Measurements from ENCODE around the gene NIPAL3.

The NIPAL3 gene

DNA sequence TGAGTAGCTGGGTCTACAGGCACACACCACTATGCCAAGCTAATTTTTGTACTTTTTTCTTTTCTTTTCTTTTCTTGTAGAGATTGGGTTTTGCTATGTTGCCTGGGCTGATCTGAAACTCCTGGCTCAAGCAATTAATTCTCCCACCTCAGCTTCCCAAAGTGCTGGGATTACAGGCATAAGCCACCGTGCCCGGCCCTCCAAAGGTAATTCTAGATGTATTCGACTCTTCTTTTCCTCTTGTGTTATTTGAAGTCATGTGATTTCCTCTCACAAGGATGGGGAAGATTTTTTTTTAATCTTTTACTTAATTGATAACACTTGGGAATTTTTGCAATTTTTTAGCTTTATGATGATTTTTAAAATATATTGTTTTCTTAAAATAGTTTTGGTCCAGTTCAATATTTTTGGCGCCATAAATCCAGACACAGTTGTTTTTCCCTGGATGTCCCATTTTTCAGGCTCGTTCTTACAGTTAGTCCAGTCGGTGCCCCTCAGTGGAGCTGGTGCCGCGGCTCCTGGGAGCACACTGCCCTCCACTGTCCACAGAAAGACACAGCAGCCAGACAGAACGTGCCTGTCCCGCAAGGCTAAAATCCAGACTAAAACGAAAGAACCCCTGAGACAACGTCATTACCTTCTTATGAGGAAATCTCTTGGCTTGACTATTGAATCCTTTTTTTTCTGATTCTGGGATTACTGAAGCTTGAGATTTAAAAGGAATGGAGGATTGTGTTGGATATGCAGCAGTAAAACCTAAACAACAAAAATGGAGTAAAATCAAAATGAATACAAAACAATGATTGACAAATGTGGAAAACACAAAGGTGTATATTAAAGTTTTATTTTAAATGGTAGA, 24.4 kb upstream of the NIPAL3 start:
- peak; percentile 57 for DNase-seq (ENCODE audit: low read depth)

DNA sequence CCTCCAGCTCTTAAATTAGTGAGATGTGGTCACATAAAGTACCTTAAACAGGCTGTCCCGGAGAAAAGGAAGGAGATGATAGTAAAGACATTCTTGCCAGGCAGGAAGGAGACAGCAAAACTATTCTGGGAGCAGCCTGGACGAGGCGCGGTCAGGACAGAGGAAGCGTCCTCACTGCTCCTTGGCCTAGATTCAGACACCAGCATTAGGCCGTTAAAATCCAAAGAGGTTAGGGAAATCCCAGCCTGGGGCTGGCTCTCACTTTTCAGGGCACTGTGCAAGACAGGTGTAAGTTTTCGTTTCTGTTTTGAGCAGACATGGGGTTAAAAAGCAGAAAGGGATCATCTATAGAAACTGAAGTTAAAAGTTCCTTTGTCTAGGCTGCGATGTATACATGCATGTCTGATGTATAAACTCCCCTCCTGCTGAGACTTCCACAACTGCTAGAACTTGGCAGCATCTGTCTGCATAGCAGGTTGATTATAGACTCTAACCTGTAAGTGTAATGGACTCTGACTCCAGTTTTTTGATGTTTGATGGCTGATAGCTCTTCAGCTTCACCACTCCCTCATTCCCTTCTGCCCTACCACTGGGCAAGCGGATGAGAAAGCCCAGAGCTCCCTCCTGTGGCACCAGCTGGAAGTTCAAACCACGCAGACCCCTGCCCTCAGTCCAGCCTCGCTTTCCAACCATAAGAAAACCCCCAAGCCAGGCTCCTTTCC, 23.6 kb upstream of the NIPAL3 start:
- DNase-seq (ENCODE audit: low read depth): peak; percentile 52

GRCh38 chr1:24392604-24392946, 23.0 kb upstream of the NIPAL3 start:
- no peak for DNase-seq (ENCODE audit: low read depth)

DNA sequence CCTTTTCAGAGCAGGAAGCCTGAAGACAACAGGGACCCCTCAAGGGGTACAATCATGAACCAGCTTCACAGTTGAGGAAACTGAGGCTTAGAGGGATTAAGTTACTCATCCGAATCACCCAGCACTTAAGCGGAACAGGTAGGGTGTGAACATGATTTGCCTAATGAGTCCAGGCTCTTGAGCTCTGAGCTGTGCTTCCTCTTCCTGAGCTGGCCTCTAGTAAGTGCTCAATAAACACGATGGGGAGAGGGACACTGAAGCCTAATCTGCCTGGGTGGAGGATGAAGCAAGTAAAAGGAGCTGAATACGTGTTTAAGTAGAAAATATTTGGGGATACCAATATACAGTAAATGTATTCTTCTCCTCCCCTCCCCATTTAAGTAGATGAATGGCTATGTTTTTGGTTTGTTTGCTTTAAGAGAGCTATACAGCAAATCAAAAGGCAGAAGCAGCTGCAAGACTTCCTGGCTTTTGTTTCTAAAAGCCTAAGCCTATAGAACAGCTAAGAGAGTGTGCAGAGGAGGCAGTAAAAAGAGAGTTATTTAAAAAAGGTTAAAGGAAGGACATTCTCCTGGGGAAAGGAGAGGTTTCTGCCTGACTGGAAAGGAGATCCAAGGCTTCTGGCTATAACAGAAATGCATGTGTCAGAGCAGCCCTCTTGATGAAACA, 22.5 kb upstream of the NIPAL3 start:
- DNase-seq (ENCODE audit: low read depth): no peak

DNA sequence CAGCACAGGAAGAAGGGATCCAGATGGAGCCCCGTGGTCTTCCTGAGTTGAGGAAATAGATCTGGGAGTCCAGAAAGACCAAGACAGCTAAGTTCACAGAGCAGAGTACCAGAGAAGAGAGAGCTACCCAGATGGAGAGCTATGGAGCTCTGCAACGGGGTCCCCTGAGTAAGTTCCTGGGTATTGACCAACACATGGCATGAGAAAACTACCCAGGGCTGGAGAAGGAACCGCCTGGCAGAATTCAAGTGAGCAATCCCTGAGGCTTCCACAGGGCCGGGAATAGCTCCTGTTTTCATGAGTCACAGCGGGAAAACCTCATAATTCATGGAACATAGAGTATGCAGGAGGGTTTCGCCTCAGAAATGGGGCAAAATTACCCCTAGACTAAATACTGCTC, 21.7 kb upstream of the NIPAL3 start:
- no peak for DNase-seq (ENCODE audit: low read depth)

GRCh38 chr1:24400065-24400464, 15.5 kb upstream of the NIPAL3 start:
- DNase-seq (ENCODE audit: low read depth): no peak

DNA sequence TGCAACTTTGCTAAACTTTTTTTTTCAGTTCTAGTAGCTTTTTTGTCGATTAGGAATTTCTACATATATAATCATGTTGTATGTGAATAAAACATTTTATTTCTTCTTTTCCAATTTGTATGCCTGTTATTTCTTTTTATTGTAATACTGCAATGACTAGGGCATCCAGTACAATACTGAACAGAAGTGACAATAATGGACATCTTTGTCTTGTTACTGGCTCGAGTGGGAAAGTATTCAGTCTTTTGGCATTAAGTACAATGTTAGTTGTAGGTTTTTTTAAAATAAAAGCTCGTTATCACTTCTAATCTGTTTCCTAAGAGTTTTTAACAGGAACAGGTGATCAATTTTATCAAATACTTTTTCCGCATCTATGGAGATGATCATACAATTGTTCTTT, 11.8 kb upstream of the NIPAL3 start:
- DNase-seq (ENCODE audit: low read depth): no peak

DNA sequence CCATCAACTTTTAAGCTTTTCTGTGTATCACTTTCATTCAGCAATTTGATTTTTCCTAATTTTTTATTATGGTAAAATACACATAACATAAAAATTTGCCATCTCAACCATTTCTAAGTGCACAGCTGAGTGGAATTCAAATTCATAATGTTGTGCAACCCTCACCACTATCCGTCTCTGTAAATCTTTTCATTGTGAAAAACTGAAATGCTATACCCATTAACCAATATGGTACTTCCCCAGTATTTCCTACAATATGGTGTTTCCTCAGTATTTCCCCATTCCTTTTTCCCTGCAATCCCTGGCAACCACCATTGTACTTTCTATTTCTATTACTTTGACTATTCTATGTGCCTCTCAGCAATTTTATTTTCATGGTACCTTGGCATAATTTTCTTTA, 8.8 kb upstream of the NIPAL3 start:
- no peak for DNase-seq (ENCODE audit: low read depth)

- no peak for DNase-seq (ENCODE audit: low read depth)
These were observed 6.1 kb upstream of the NIPAL3 start for GRCh38 chr1:24409535-24409934.

DNA sequence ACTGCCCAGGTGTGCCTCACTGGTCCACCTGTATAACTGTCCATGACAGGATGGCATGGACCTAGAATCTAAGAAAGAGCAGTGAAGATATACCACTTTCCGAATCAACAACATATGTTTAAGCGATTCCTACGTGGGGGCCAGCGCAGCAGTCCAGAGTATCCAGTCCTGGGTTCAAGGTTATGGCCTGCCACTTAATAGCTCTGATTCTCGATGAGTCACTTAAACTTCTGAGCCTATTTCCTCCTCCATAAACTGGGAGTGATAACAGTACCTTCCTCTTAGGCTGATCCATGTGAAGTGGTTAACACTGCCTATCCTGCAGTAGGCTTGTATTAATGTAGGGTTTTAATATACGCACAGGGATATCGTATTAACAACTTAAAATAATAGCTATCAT, 4.9 kb upstream of the NIPAL3 start:
- no peak for DNase-seq (ENCODE audit: low read depth)

DNA sequence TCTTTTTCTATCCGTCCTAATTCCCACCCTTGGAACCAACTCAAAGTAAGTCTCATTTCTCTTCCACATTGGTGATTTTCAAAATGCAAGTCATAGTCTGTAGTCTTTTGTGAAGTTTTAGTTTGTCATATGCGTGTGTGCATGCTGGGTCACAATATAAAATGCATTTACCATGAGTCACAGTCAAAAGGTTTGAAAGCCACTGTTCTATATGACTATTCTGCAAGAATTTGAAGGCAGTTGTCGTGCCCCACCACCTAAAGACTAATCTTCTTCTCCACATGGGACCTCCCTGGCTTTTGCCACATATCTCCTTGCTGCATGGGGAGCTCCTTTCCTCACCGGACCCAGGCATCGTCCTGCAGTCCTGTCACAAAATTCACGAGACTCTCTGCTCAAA, 3.6 kb upstream of the NIPAL3 start:
- no peak for DNase-seq (ENCODE audit: low read depth)

GRCh38 chr1:24412408-24412807, 3.2 kb upstream of the NIPAL3 start:
- DNase-seq (ENCODE audit: low read depth): no peak

- peak; percentile 64 for DNase-seq (ENCODE audit: low read depth)
These were observed 2.0 kb upstream of the NIPAL3 start, which contains the start of gene STPG1 for GRCh38 chr1:24413350-24414163. Gene STPG1 (minus strand): TSS chr1:24413782. CDS start chr1:24401388, 12,394 bp downstream.

- DNase-seq (ENCODE audit: low read depth): no peak
These were observed 748 bp upstream of the NIPAL3 start for GRCh38 chr1:24414775-24415333.

- DNase-seq (ENCODE audit: low read depth): no peak
These were observed 486 bp downstream of the NIPAL3 start for GRCh38 chr1:24415910-24416665.

DNA sequence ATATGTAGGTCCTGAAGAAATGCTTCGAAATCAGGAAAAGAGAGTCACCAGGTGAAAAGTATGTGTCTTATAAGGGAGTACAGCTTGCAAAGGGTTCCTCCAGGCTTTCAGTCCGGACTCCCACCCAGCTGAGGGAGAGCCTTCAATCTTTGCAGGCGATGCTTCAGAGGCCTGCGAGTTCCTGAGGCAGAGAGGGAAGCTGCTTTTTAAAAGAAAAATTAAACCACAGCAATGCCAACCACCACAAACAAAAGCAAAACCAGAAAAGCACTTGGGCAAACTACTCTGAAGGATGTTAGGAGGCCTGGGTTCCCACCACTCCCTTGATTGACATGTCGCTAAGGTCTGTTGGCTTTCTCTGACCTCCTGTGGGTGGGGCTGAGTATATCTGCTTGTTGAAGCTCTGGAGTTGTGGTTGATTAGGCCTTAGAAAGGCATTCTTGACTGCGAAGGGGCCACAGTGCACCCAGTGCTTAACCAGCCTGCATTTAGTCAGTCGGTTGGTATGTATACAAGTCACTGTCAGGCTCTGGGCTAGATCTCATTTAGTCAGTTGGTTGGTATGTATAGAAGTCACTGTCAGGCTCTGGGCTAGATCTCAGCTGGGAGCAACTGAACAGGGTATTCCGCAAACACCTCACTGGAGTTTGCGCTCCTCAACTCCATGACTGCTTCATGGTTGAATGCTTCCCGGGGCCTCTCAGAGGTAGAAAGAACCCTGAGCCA, 1.2 kb downstream of the NIPAL3 start:
- no peak for DNase-seq (ENCODE audit: low read depth)

DNA sequence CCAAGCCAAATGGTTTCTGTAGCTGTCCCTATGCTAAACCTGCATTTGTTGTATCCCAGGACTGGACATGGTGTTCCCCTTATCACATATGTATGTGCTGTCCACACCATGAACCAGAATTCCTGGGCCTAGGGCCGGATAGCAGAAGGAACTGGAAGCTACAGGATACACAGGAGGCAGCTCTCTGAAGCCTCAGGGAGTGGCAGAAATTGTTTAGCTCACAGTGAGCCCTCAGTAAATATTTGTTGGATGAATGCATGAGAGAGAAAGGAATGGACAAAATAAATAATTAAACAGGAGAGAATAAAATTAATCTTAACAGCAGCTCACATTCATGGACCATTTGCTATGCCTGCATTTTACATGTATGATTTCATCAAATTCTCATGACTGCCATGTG, 2.1 kb downstream of the NIPAL3 start:
- DNase-seq (ENCODE audit: low read depth): no peak

GRCh38 chr1:24418898-24419628, 3.5 kb downstream of the NIPAL3 start:
- no peak for DNase-seq (ENCODE audit: low read depth)

DNA sequence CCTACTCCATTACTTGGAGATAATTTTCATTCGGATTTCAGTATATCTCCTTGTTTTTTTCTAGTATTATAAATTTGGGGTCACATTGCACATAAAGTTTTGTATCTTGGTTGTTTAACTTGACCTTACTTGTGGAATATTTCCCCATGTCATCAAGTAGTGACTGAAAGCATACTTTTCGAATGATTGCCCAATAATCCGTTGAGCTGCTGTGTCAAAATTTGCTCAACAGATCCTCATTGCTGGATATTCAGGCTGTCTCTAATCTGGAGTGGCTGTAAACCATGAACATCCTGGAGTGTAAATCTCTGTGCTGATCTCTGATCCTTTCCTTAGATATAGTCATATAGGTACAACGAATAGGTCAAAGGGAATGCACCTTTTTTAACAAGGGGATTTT, 4.9 kb downstream of the NIPAL3 start:
- no peak for DNase-seq (ENCODE audit: low read depth)

DNA sequence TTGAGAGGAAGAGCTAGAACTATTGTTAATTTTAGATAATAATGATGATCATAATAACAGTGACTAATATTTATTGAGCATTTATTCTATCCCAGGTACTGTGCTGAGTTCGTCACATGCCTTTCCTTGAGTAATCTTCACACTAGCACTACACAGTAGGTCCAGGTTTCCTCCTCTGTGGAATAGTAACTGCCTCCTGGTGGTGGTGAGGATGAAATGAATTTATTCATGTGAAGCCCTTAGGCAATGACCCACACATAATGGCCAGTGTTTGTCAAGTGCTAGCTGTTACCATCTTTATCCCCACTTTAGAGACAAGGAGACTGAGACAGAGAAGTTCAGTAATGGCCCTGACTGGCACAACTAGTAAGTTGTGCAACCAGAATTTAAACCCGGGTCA, 5.9 kb downstream of the NIPAL3 start:
- no peak for DNase-seq (ENCODE audit: low read depth)

Measured in stimulated activated CD4-positive, alpha-beta T cell treated with anti-CD3 and anti-CD28 coated beads, Interleukin-2, amount 100 ng/mL, for 4 hours (primary cell).